ENCODE measurements around the gene HPF1.

The HPF1 gene

GRCh38 chr4:169757575-169758184 is at the start of gene HPF1:
Gene HPF1, minus strand, starts transcription at chr4:169757944. Its CDS starts 67 bp downstream, at chr4:169757877.
- no peak for TF ChIP-seq GATA3 (IDR thresholded peaks at IDR 0.05; ENCODE audit: low read depth, low read length)
- no peak for TF ChIP-seq GATA2 (IDR thresholded peaks at IDR 0.05; ENCODE audit: low read depth, low read length)

GRCh38 chr4:169803413-169803812 is 45.7 kb upstream of the HPF1 start:
- TF ChIP-seq GATA3 (IDR thresholded peaks at IDR 0.05; ENCODE audit: low read depth, low read length) (no peak), GATA2 (IDR thresholded peaks at IDR 0.05; ENCODE audit: low read depth, low read length) (no peak)

- TF ChIP-seq GATA2 (IDR thresholded peaks at IDR 0.05; ENCODE audit: low read depth, low read length) (no peak), GATA3 (IDR thresholded peaks at IDR 0.05; ENCODE audit: low read depth, low read length) (no peak)
Observed at GRCh38 chr4:169802873-169803272, 45.1 kb upstream of the HPF1 start.

- TF ChIP-seq GATA2 (IDR thresholded peaks at IDR 0.05; ENCODE audit: low read depth, low read length) (no peak), GATA3 (IDR thresholded peaks at IDR 0.05; ENCODE audit: low read depth, low read length) (no peak)
Observed at GRCh38 chr4:169800541-169800940, 42.8 kb upstream of the HPF1 start.

GRCh38 chr4:169799260-169799659 is 41.5 kb upstream of the HPF1 start:
- TF ChIP-seq GATA2 (IDR thresholded peaks at IDR 0.05; ENCODE audit: low read depth, low read length) = no peak

- TF ChIP-seq GATA2 (IDR thresholded peaks at IDR 0.05; ENCODE audit: low read depth, low read length) (no peak), GATA3 (IDR thresholded peaks at IDR 0.05; ENCODE audit: low read depth, low read length) (no peak)
Observed at GRCh38 chr4:169795585-169795984, 37.8 kb upstream of the HPF1 start.

GRCh38 chr4:169791527-169792156 is 33.9 kb upstream of the HPF1 start:
- TF ChIP-seq GATA2 (IDR thresholded peaks at IDR 0.05; ENCODE audit: low read depth, low read length) (no peak), GATA3 (IDR thresholded peaks at IDR 0.05; ENCODE audit: low read depth, low read length) (no peak)

GRCh38 chr4:169791062-169791461 is 33.3 kb upstream of the HPF1 start:
- TF ChIP-seq GATA3 (IDR thresholded peaks at IDR 0.05; ENCODE audit: low read depth, low read length) (no peak), GATA2 (IDR thresholded peaks at IDR 0.05; ENCODE audit: low read depth, low read length) (no peak)

GRCh38 chr4:169774466-169775445 is 17.0 kb upstream of the HPF1 start:
- no peak for TF ChIP-seq GATA3 (IDR thresholded peaks at IDR 0.05; ENCODE audit: low read depth, low read length)
- no peak for TF ChIP-seq GATA2 (IDR thresholded peaks at IDR 0.05; ENCODE audit: low read depth, low read length)

- TF ChIP-seq GATA2 (IDR thresholded peaks at IDR 0.05; ENCODE audit: low read depth, low read length) (no peak), GATA3 (IDR thresholded peaks at IDR 0.05; ENCODE audit: low read depth, low read length) (no peak)
Observed at GRCh38 chr4:169773889-169774288, 16.1 kb upstream of the HPF1 start.

GRCh38 chr4:169770416-169770815 is 12.7 kb upstream of the HPF1 start:
- TF ChIP-seq GATA2 (IDR thresholded peaks at IDR 0.05; ENCODE audit: low read depth, low read length) (no peak), GATA3 (IDR thresholded peaks at IDR 0.05; ENCODE audit: low read depth, low read length) (no peak)

GRCh38 chr4:169768385-169768784 is 10.6 kb upstream of the HPF1 start:
- TF ChIP-seq GATA2 (IDR thresholded peaks at IDR 0.05; ENCODE audit: low read depth, low read length) = no peak
- TF ChIP-seq GATA3 (IDR thresholded peaks at IDR 0.05; ENCODE audit: low read depth, low read length) = no peak

GRCh38 chr4:169766741-169767140 is 9.0 kb upstream of the HPF1 start:
- TF ChIP-seq GATA2 (IDR thresholded peaks at IDR 0.05; ENCODE audit: low read depth, low read length) (no peak), GATA3 (IDR thresholded peaks at IDR 0.05; ENCODE audit: low read depth, low read length) (no peak)

GRCh38 chr4:169765835-169766234 is 8.1 kb upstream of the HPF1 start:
- peak; percentile 67 for TF ChIP-seq GATA2 (IDR thresholded peaks at IDR 0.05; ENCODE audit: low read depth, low read length)
- peak; percentile 77 for TF ChIP-seq GATA3 (IDR thresholded peaks at IDR 0.05; ENCODE audit: low read depth, low read length)

All from SH-SY5Y (cell line).